Hepatocyte (in vitro differentiated cells): ENCODE measurements around the gene PYM1. TPM values are rescaled to one million over a fixed set of nuclear protein-coding genes. Genes with fewer than 3 reads are reported as not detected.

Source experiments
- DNase-seq: peaks from one replicate; pipeline ENCODE4 v3.0.0-alpha.2; 2016; ENCODE audit warnings: low spot score
- H2AFZ ChIP-seq: fragments of 200-600 bp; sonication (generic); 2 replicates; pipeline ENCODE4 v1.6.0; 2016; ENCODE audit warnings: antibody characterized with exemption, mild to moderate bottlenecking
- H3K27ac ChIP-seq: fragments of 200-600 bp; sonication (generic); 2 replicates; pipeline ENCODE4 v1.5.1; 2016; ENCODE audit warnings: mild to moderate bottlenecking
- H3K27me3 ChIP-seq: fragments of 200-600 bp; sonication (generic); 2 replicates; pipeline ENCODE4 v1.6.1; 2016
- H3K36me3 ChIP-seq: fragments of 200-600 bp; sonication (generic); replicated peaks from 2 replicates; pipeline ENCODE4 v1.5.1; 2016; ENCODE audit warnings: low read depth; ENCODE audit not compliant: insufficient read depth
- H3K4me1 ChIP-seq: fragments of 200-600 bp; sonication (generic); 2 replicates; pipeline ENCODE4 v1.5.1; 2016; ENCODE audit warnings: mild to moderate bottlenecking, moderate library complexity; ENCODE audit not compliant: insufficient read depth
- H3K4me2 ChIP-seq: fragments of 200-600 bp; sonication (generic); 2 replicates; pipeline ENCODE4 v1.6.0; 2016
- H3K4me3 ChIP-seq: fragments of 200-600 bp; sonication (generic); 2 replicates; pipeline ENCODE4 v1.5.1; 2016; ENCODE audit warnings: mild to moderate bottlenecking
- H3K79me2 ChIP-seq: fragments of 200-600 bp; sonication (generic); 2 replicates; pipeline ENCODE4 v1.6.0; 2017; ENCODE audit warnings: mild to moderate bottlenecking
- H3K9me2 ChIP-seq: fragments of 200-600 bp; sonication (generic); replicated peaks from 2 replicates; pipeline ENCODE4 v1.6.0; 2017; ENCODE audit warnings: mild to moderate bottlenecking; ENCODE audit not compliant: insufficient read depth
- H3K9me3 ChIP-seq: fragments of 200-600 bp; sonication (generic); 2 replicates; pipeline ENCODE4 v1.5.1; 2016; ENCODE audit warnings: low read depth, mild to moderate bottlenecking
- H4K20me1 ChIP-seq: fragments of 200-600 bp; sonication (generic); 2 replicates; pipeline ENCODE4 v1.6.0; 2016; ENCODE audit warnings: mild to moderate bottlenecking; ENCODE audit not compliant: insufficient read depth, poor library complexity, severe bottlenecking
- CTCF ChIP-seq: fragments of 200-600 bp; sonication (generic); IDR thresholded peaks from 2 replicates; pipeline ENCODE4 v1.5.1; 2016; ENCODE audit warnings: antibody characterized with exemption, mild to moderate bottlenecking; ENCODE audit not compliant: poor library complexity
- EZH2 ChIP-seq: fragments of 200-600 bp; sonication (generic); IDR thresholded peaks from 2 replicates; pipeline ENCODE4 v1.6.1; 2016; ENCODE audit warnings: antibody characterized with exemption, mild to moderate bottlenecking, borderline replicate concordance
- EZH2phosphoT487 ChIP-seq: fragments of 200-600 bp; sonication (generic); IDR thresholded peaks from one replicate; pipeline ENCODE4 v1.6.1; 2018; ENCODE audit warnings: antibody characterized with exemption, mild to moderate bottlenecking, low read depth, moderate library complexity; ENCODE audit not compliant: unreplicated experiment, severe bottlenecking
- WGBS: methylation state at CpG from one replicate; pipeline ENCODE4 v1.1.6; 2016; ENCODE audit warnings: low lambda C conversion rate; ENCODE audit errors: missing lambda C conversion rate; 5-methylcytosine and 5-hydroxymethylcytosine counted together
- polyA plus RNA-seq: library from polyadenylated mRNA; unstranded; fragments of >200 nt; fragmentation: Nextera tagmentation; extraction: Ambion mirVana; gene quantifications from 2 replicates; pipeline ENCODE4 v1.2.1, GENCODE V29; 2016
- total RNA-seq: library from RNA; depleted of rRNA; stranded (reverse); fragments of >200 nt; gene quantifications from 2 replicates; pipeline ENCODE4 v1.2.3, GENCODE V29; 2014

Gene PYM1
- total and polyA plus RNA-seq, 2 experiments from 2014 or later = 44.5 to 51.1 TPM

GRCh38 chr12:55862286-55862685 is 65.4 kb downstream of the PYM1 start:
- no peaks in the 10 kb centered on the region for H3K36me3 ChIP-seq
- no peak for TF ChIP-seq EZH2phosphoT487
- no peak for TF ChIP-seq CTCF
- no peak for TF ChIP-seq EZH2

GRCh38 chr12:55861871-55862270 is 65.8 kb downstream of the PYM1 start:
- no peak for DNase-seq
- WGBS = 89% methylated on average over 3 of the region's 3 CpGs
- no peak overlapping the region for H2AFZ ChIP-seq
- no peaks in the 10 kb centered on the region for H3K27me3 ChIP-seq
- no peaks in the 10 kb centered on the region for H3K36me3 ChIP-seq
- H3K4me3 ChIP-seq = no peak overlapping the region
- no peak overlapping the region for H3K4me2 ChIP-seq
- H3K79me2 ChIP-seq = no peaks in the 10 kb centered on the region
- H3K9me3 ChIP-seq = no peaks in the 10 kb centered on the region
- no peak for TF ChIP-seq EZH2
- TF ChIP-seq EZH2phosphoT487 = no peak
- TF ChIP-seq CTCF = no peak
- no peaks in the 10 kb centered on the region for H3K9me2 ChIP-seq
- H3K27ac ChIP-seq = no peak overlapping the region
- no peaks in the 10 kb centered on the region for H4K20me1 ChIP-seq
- H3K4me1 ChIP-seq = no peaks in the 10 kb centered on the region

More at GRCh38 chr12:55862286-55862685, 65.4 kb downstream of the PYM1 start:
- Histone ChIP-seq H4K20me1 (no peaks in the 10 kb centered on the region), H3K4me3 (no peak overlapping the region), H2AFZ (no peak overlapping the region), H3K9me2 (no peaks in the 10 kb centered on the region), H3K79me2 (no peaks in the 10 kb centered on the region), H3K9me3 (no peaks in the 10 kb centered on the region), H3K4me1 (no peaks in the 10 kb centered on the region), H3K4me2 (no peak overlapping the region), H3K27me3 (no peaks in the 10 kb centered on the region), H3K27ac (no peak overlapping the region)
- DNase-seq = no peak

- Histone ChIP-seq H3K27me3 (no peaks in the 10 kb centered on the region), H3K9me3 (no peaks in the 10 kb centered on the region), H3K36me3 (no peaks in the 10 kb centered on the region), H3K9me2 (no peaks in the 10 kb centered on the region), H3K79me2 (no peaks in the 10 kb centered on the region), H3K4me3 (no peak overlapping the region), H2AFZ (no peak overlapping the region), H3K27ac (no peak overlapping the region), H3K4me2 (no peak overlapping the region), H4K20me1 (no peaks in the 10 kb centered on the region), H3K4me1 (no peaks in the 10 kb centered on the region)
- TF ChIP-seq CTCF (no peak), EZH2phosphoT487 (no peak), EZH2 (no peak)
- DNase-seq = no peak
- WGBS = 96% methylated on average over 8 of the region's 8 CpGs
These were observed 66.3 kb downstream of the PYM1 start for GRCh38 chr12:55861396-55861795.

GRCh38 chr12:55852740-55853139 is 75.0 kb downstream of the PYM1 start:
- H2AFZ ChIP-seq = no peak overlapping the region
- H3K9me2 ChIP-seq = no peaks in the 10 kb centered on the region
- H3K27ac ChIP-seq = no peak overlapping the region
- no peak overlapping the region for H3K4me3 ChIP-seq
- H3K27me3 ChIP-seq = no peaks in the 10 kb centered on the region
- no peaks in the 10 kb centered on the region for H3K36me3 ChIP-seq
- DNase-seq = no peak
- H3K4me2 ChIP-seq = no peak overlapping the region
- TF ChIP-seq EZH2 (no peak), EZH2phosphoT487 (no peak), CTCF (no peak)
- H3K79me2 ChIP-seq = no peaks in the 10 kb centered on the region
- 35% methylated on average over 1 of the region's 1 CpG for WGBS
- no peaks in the 10 kb centered on the region for H4K20me1 ChIP-seq
- H3K9me3 ChIP-seq = no peaks in the 10 kb centered on the region
- peaks cover 8% of the 10 kb centered on the region for H3K4me1 ChIP-seq
